CD14-positive monocyte (primary cell): ENCODE results near the gene LRRK2. TPM values are rescaled to one million over a fixed set of nuclear protein-coding genes. Genes with fewer than 3 reads are reported as not detected.

Experiments
- DNase-seq, 3 donors: peaks; one replicate each; pipeline ENCODE4 v3.0.0-alpha.2; 2011 to 2022
- H2AFZ ChIP-seq: 2 replicates; pipeline ENCODE4 v1.6.0; 2012; ENCODE audit warnings: mild to moderate bottlenecking, low read depth, low read length, inconsistent platforms; ENCODE audit not compliant: insufficient read depth, poor library complexity, severe bottlenecking
- H3K27ac ChIP-seq, 2 donors: 1 replicate in 1 of 2; 2 replicates in 1 of 2; pipeline ENCODE4 v1.5.1; 2012 to 2013; ENCODE audit warnings: low read length in 2 of 2, control low read depth in 1 of 2, inconsistent platforms in 1 of 2, low read depth in 1 of 2, mild to moderate bottlenecking in 1 of 2
- H3K27me3 ChIP-seq, 2 donors: one replicate each; pipeline versions ENCODE4 v1.6.0 to v1.6.1; 2011 to 2013; ENCODE audit warnings: low read length in 2 of 2; ENCODE audit not compliant: control insufficient read depth in 2 of 2, insufficient read depth in 2 of 2
- H3K36me3 ChIP-seq, 2 donors: replicated peaks in 1 of 2; 1 replicate in 1 of 2; 2 replicates in 1 of 2; pipeline versions ENCODE4 v1.5.1 to v1.6.1; 2012 to 2013; ENCODE audit warnings: low read length in 2 of 2, control low read depth in 1 of 2, inconsistent platforms in 1 of 2, mild to moderate bottlenecking in 1 of 2; ENCODE audit not compliant: insufficient read depth in 2 of 2, control insufficient read depth in 1 of 2
- H3K4me1 ChIP-seq, 2 donors: 1 replicate in 1 of 2; 2 replicates in 1 of 2; pipeline versions ENCODE4 v1.5.1 to v1.6.1; 2012 to 2013; ENCODE audit warnings: low read length in 2 of 2, control low read depth in 1 of 2, inconsistent platforms in 1 of 2, mild to moderate bottlenecking in 1 of 2, moderate library complexity in 1 of 2; ENCODE audit not compliant: insufficient read depth in 2 of 2, control insufficient read depth in 1 of 2
- H3K4me2 ChIP-seq: replicated peaks from 2 replicates; pipeline ENCODE3; 2012; ENCODE audit warnings: low read length, moderate library complexity, mild to moderate bottlenecking; ENCODE audit not compliant: poor library complexity, severe bottlenecking; ENCODE audit errors: extremely low read depth
- H3K4me3 ChIP-seq, 3 experiments: fragments of 200-600 bp in 1 of 3; sonication (generic) in 1 of 3; replicated peaks in 1 of 3; 1 replicate in 2 of 3; 2 replicates in 1 of 3; pipeline ENCODE4 v1.5.1; 2011 to 2013; ENCODE audit warnings: low read length in 3 of 3, mild to moderate bottlenecking in 3 of 3, control low read depth in 2 of 3, low read depth in 2 of 3, inconsistent platforms in 1 of 3, moderate library complexity in 1 of 3
- H3K79me2 ChIP-seq: 2 replicates; pipeline ENCODE4 v1.6.0; 2012; ENCODE audit warnings: mild to moderate bottlenecking, control low read depth, inconsistent platforms, low read length, moderate library complexity; ENCODE audit not compliant: insufficient read depth
- H3K9ac ChIP-seq: 2 replicates; pipeline ENCODE4 v1.6.0; 2017; ENCODE audit warnings: low read length, mild to moderate bottlenecking; ENCODE audit not compliant: insufficient read depth, poor library complexity, severe bottlenecking
- H3K9me3 ChIP-seq, 2 donors: replicated peaks in 1 of 2; 1 replicate in 1 of 2; 2 replicates in 1 of 2; pipeline versions ENCODE4 v1.5.1 to v1.6.1; 2012 to 2013; ENCODE audit warnings: low read length in 2 of 2, control low read depth in 1 of 2; ENCODE audit not compliant: control insufficient read depth in 1 of 2, insufficient read depth in 1 of 2
- H4K20me1 ChIP-seq: 2 replicates; pipeline ENCODE4 v1.6.0; 2012; ENCODE audit warnings: mild to moderate bottlenecking, low read length, control low read depth, moderate library complexity; ENCODE audit not compliant: insufficient read depth
- H3K27ac Mint-ChIP-seq, 7 donors: one replicate each; pipeline ENCODE4 v1.8.0; 2020; ENCODE audit warnings: mild to moderate bottlenecking in 7 of 7, mixed read lengths in 7 of 7, moderate library complexity in 6 of 7, inconsistent platforms in 2 of 7
- H3K27me3 Mint-ChIP-seq, 3 donors: one replicate each; pipeline ENCODE4 v1.8.0; 2021 to 2022; ENCODE audit warnings: low read depth in 3 of 3, mild to moderate bottlenecking in 3 of 3, mixed read lengths in 3 of 3, moderate library complexity in 3 of 3, inconsistent platforms in 1 of 3
- H3K36me3 Mint-ChIP-seq, 2 donors: one replicate each; pipeline ENCODE4 v1.8.0; 2020; ENCODE audit warnings: mixed read lengths in 2 of 2, inconsistent platforms in 1 of 2, mild to moderate bottlenecking in 1 of 2
- H3K4me1 Mint-ChIP-seq: one replicate; pipeline ENCODE4 v1.8.0; 2020; ENCODE audit warnings: mild to moderate bottlenecking, mixed read lengths
- H3K4me3 Mint-ChIP-seq, 2 donors: one replicate each; pipeline ENCODE4 v1.8.0; 2020; ENCODE audit warnings: mild to moderate bottlenecking in 2 of 2, mixed read lengths in 2 of 2, moderate library complexity in 1 of 2
- H3K9me3 Mint-ChIP-seq, 7 donors: one replicate each; pipeline ENCODE4 v1.8.0; 2020 to 2022; ENCODE audit warnings: mixed read lengths in 7 of 7, mild to moderate bottlenecking in 6 of 7, moderate library complexity in 6 of 7, inconsistent platforms in 2 of 7
- CTCF ChIP-seq: fragments of 200-600 bp; IDR thresholded peaks from one replicate; pipeline ENCODE4 v1.8.0; 2022; ENCODE audit warnings: antibody characterized with exemption, mild to moderate bottlenecking
- WGBS: methylation state at CpG from one replicate; pipeline ENCODE4 v1.1.5; 2013; ENCODE audit warnings: missing lambda C conversion rate; ENCODE audit not compliant: insufficient coverage; 5-methylcytosine and 5-hydroxymethylcytosine counted together
- intact Hi-C, 2 donors: fragments of 100-400 bp; cut with micrococcal nuclease; formaldehyde crosslinking; loops; one replicate each; pipeline versions ENCODE4 v1.15.0 to v1.15.1; 2023
- polyA plus RNA-seq, 3 donors: library from polyadenylated mRNA; depleted of rRNA in 1 of 3; unstranded in 2 of 3; stranded (reverse) in 1 of 3; fragments of 300-500 nt in 2 of 3; fragments of >200 nt in 1 of 3; fragmentation: Illumina TruSeq in 2 of 3; gene quantifications; 1 replicate in 2 of 3; 2 replicates in 1 of 3; pipeline ENCODE4 v1.2.3, GENCODE V29; 2012 to 2021

LRRK2 gene
- polyA plus RNA-seq, 3 donors: 47.7 to 67.2 (median 47.9) TPM

GRCh38 chr12:40310211-40310610 is 85.4 kb downstream of the LRRK2 start:
- Mint-ChIP-seq H3K36me3 (peaks cover 72 to 79% of the 10 kb centered on the region in 2 donors), H3K4me3 (no peak overlapping the region), H3K27ac (no peak overlapping the region), H3K9me3 (no peaks in the 10 kb centered on the region), H3K4me1 (no peaks in the 10 kb centered on the region), H3K27me3 (no peaks in the 10 kb centered on the region)
- Histone ChIP-seq H3K27ac (no peak overlapping the region), H3K4me3 (no peak overlapping the region), H3K9me3 (no peaks in the 10 kb centered on the region), H2AFZ (no peak overlapping the region), H4K20me1 (peaks cover 98% of the 10 kb centered on the region), H3K27me3 (no peaks in the 10 kb centered on the region), H3K9ac (no peak overlapping the region), H3K79me2 (no peaks in the 10 kb centered on the region), H3K36me3 (peaks cover 97 to 100% of the 10 kb centered on the region in 2 donors), H3K4me1 (no peaks in the 10 kb centered on the region), H3K4me2 (no peak overlapping the region)
- TF ChIP-seq CTCF: no peak
- intact Hi-C loops: loop anchor here in 1 of 2 donors (10.0 kb wide), 1 partner anchor 55 kb away; no protein-coding TSS in a partner anchor
- WGBS: 100% methylated on average over 3 of the region's 9 CpGs
- no peak for DNase-seq

GRCh38 chr12:40312196-40312595 is 87.4 kb downstream of the LRRK2 start:
- TF ChIP-seq CTCF: no peak
- H3K36me3 ChIP-seq: peaks cover 97 to 100% of the 10 kb centered on the region in 2 donors
- no peak overlapping the region for H3K4me3 ChIP-seq
- no peak overlapping the region for H3K4me2 ChIP-seq
- no peak overlapping the region for H3K27ac Mint-ChIP-seq
- no peaks in the 10 kb centered on the region for H3K79me2 ChIP-seq
- no peak for DNase-seq
- H2AFZ ChIP-seq: no peak overlapping the region
- H3K4me1 ChIP-seq: no peaks in the 10 kb centered on the region
- no peaks in the 10 kb centered on the region for H3K9me3 ChIP-seq
- H3K27me3 ChIP-seq: no peaks in the 10 kb centered on the region
- H3K36me3 Mint-ChIP-seq: peaks cover 70 to 80% of the 10 kb centered on the region in 2 donors
- no peaks in the 10 kb centered on the region for H3K9me3 Mint-ChIP-seq
- intact Hi-C loops: loop anchor here in 1 of 2 donors (10.0 kb wide), 1 partner anchor 53 kb away; no protein-coding TSS in a partner anchor
- H3K27ac ChIP-seq: no peak overlapping the region
- no peaks in the 10 kb centered on the region for H3K4me1 Mint-ChIP-seq
- no peak overlapping the region for H3K9ac ChIP-seq
- H3K4me3 Mint-ChIP-seq: no peak overlapping the region
- H3K27me3 Mint-ChIP-seq: no peaks in the 10 kb centered on the region
- H4K20me1 ChIP-seq: peaks cover 99% of the 10 kb centered on the region
